Fibroblast of villous mesenchyme (primary cell): ENCODE results near the gene CRPPA. TPM values are rescaled to one million over a fixed set of nuclear protein-coding genes. Genes with fewer than 3 reads are reported as not detected.
A peak's percentile ranks its signal among the peaks of the same experiment; 100 is the strongest.

Source experiments
- DNase-seq: peaks from one replicate; pipeline ENCODE4 v3.0.0-alpha.2; 2010; ENCODE audit warnings: low read depth
- H3K4me3 ChIP-seq: 2 replicates; pipeline ENCODE4 v1.5.1; 2011; ENCODE audit warnings: low read depth, mild to moderate bottlenecking, low read length
- total RNA-seq: library from RNA; depleted of rRNA; stranded (reverse); fragments of >200 nt; gene quantifications from 2 replicates; pipeline ENCODE4 v1.2.3, GENCODE V29; 2012
- TF ChIP-seq, protein P1 (sequence below): IDR thresholded peaks from 2 replicates; pipeline ENCODE4 v1.5.1; 2012; ENCODE audit warnings: low read depth, mild to moderate bottlenecking, low read length; ENCODE audit not compliant: insufficient read depth

The CRPPA gene
- total RNA-seq, 1 donor: 2.6 TPM

- DNase-seq: no peak
- TF ChIP-seq, protein P1, sequence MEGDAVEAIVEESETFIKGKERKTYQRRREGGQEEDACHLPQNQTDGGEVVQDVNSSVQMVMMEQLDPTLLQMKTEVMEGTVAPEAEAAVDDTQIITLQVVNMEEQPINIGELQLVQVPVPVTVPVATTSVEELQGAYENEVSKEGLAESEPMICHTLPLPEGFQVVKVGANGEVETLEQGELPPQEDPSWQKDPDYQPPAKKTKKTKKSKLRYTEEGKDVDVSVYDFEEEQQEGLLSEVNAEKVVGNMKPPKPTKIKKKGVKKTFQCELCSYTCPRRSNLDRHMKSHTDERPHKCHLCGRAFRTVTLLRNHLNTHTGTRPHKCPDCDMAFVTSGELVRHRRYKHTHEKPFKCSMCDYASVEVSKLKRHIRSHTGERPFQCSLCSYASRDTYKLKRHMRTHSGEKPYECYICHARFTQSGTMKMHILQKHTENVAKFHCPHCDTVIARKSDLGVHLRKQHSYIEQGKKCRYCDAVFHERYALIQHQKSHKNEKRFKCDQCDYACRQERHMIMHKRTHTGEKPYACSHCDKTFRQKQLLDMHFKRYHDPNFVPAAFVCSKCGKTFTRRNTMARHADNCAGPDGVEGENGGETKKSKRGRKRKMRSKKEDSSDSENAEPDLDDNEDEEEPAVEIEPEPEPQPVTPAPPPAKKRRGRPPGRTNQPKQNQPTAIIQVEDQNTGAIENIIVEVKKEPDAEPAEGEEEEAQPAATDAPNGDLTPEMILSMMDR: no peak
- H3K4me3 ChIP-seq: no peak overlapping the region
These were observed 18.4 kb downstream of the CRPPA start for GRCh38 chr7:16402940-16403339.

GRCh38 chr7:16402091-16402490 is 19.2 kb downstream of the CRPPA start:
- peak; percentile 64 for DNase-seq
- H3K4me3 ChIP-seq: no peak overlapping the region
- TF ChIP-seq, protein P1: no peak

DNA sequence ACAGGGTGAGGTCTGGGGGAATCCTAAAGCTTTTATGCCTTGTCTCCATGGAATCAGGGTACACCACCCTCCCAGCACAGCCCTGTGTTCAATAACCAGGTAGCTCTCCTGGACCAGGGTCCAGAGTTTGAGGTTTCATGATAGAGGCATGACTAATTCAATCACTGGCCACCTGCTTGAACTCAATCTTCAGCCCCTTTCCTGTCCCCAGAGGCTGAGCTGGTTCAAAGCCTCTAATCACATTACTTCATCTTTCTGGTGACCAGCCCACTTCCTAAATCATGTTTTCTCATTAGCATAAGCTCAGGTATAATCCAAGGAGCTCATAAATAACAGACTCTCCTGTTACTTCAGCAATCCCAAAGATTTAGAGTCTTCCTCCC is 20.5 kb downstream of the CRPPA start:
- no peak for DNase-seq
- H3K4me3 ChIP-seq: no peak overlapping the region
- TF ChIP-seq, protein P1: no peak

- H3K4me3 ChIP-seq: no peak overlapping the region
- DNase-seq: no peak
- TF ChIP-seq, protein P1: no peak
These were observed 21.1 kb downstream of the CRPPA start for GRCh38 chr7:16399916-16400892.

- H3K4me3 ChIP-seq: no peak overlapping the region
- DNase-seq: peak; percentile 47
- TF ChIP-seq, protein P1: no peak
These were observed 22.0 kb downstream of the CRPPA start for GRCh38 chr7:16399265-16399831.

DNA sequence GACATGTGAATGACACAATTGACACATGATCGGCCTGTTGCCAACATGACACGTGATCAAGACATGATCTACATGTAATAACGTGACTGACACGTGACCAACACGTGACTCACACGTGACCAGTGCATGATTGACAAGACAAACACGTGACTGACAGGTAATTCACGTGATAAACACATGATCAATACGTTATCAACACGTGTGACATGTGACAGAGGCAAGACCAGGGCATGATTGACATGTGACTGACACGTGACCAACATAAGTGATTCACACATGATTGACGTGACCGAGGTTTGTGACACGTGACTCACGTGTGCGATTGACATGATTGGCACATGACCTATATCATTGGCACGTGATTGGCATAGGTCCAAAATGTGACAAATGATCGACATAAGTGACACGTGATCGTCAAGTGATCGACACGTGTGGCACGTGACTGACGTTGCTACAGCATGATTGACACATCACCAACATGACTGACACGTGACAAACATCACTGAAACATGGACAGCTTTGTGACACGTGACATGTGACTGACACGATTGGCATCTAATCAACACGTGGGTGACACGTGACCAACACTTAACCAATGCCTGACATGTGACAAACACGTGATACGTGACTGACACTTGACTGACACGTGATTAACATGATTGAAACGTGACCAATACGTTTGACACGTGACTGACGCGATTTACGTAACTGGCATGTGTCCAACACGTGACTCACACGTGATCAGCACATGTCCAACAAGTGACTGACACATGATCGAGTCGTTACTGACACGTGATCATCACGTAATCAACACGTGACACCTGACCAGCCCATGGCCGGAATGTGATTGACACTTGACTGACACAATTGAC is 23.0 kb downstream of the CRPPA start:
- TF ChIP-seq, protein P1: no peak
- no peak overlapping the region for H3K4me3 ChIP-seq
- no peak for DNase-seq
